HCT116 (cell line): ENCODE results near the gene NSUN4. TPM values are rescaled to one million over a fixed set of nuclear protein-coding genes. Genes with fewer than 3 reads are reported as not detected.

Experiments
- ATAC-seq: fragments of 200-7000 bp; cut with Tn5 transposase; 2 replicates; pipeline ENCODE4 v1.9.1; 2020; ENCODE audit warnings: mild to moderate bottlenecking, moderate library complexity
- BruUV-seq: library from RNA; stranded (reverse); fragments of 400-500 nt; replicated peaks from 2 replicates; lab custom pipeline; 2021; lab: Mats Ljungman, UMichigan
- CTCF ChIA-PET: fragments of 300-600 bp; sonication (Branson Sonifier 250); formaldehyde crosslinking; loops from one replicate; lab custom pipeline; 2021; ENCODE audit warnings: antibody characterized with exemption; lab: Charles Lee
- POLR2A ChIA-PET: fragments of 300-600, 350-600 bp; sonication (Branson Sonifier 250); formaldehyde crosslinking; loops from one replicate; lab custom pipeline; 2021; ENCODE audit warnings: antibody characterized with exemption; lab: Charles Lee
- RAD21 ChIA-PET, 2 experiments: fragments of 300-600 bp; sonication (Branson Sonifier 250); formaldehyde crosslinking; loops; one replicate each; lab custom pipeline; 2023; ENCODE audit warnings: low total read pairs in 2 of 2; ENCODE audit not compliant: uncharacterized antibody in 2 of 2, unreplicated experiment in 2 of 2, low non-redundant PET in 1 of 2; lab: Charles Lee
- DNase-seq: peaks from one replicate; pipeline ENCODE4 v3.0.0-alpha.2; 2010; ENCODE audit warnings: low read depth, low spot score
- H2AFZ ChIP-seq: fragments of 200-600 bp; shearing (Covaris generic), sonication (generic); 2 replicates; pipeline ENCODE4 v1.6.1; 2017; ENCODE audit warnings: low read depth, mixed run types, mixed read lengths, antibody characterized with exemption, low read length; ENCODE audit not compliant: poor library complexity, severe bottlenecking
- H3K27ac ChIP-seq: 2 replicates; pipeline ENCODE4 v1.5.1; 2012; ENCODE audit warnings: low read depth, low read length
- H3K27me3 ChIP-seq: fragments of 200-600 bp; sonication (generic); 2 replicates; pipeline ENCODE4 v1.6.1; 2016; ENCODE audit warnings: mixed run types, low read length, mixed read lengths; ENCODE audit not compliant: insufficient read depth
- H3K36me3 ChIP-seq, 2 experiments: fragments of 200-500 bp in 1 of 2; fragments of 200-600 bp in 1 of 2; sonication (Bioruptor generic) in 1 of 2; sonication (generic) in 1 of 2; 2 replicates each; pipeline versions ENCODE4 v1.5.1 to v1.6.1; 2014 to 2016; ENCODE audit warnings: low read length in 2 of 2, inconsistent platforms in 1 of 2, mixed read lengths in 1 of 2, mixed run types in 1 of 2; ENCODE audit not compliant: insufficient read depth in 2 of 2, control insufficient read depth in 1 of 2
- H3K4me1 ChIP-seq, 2 experiments: fragments of 200-600 bp in 1 of 2; sonication (generic) in 1 of 2; 2 replicates each; pipeline versions ENCODE4 v1.5.1 to v1.6.1; 2012 to 2017; ENCODE audit warnings: low read length in 2 of 2, inconsistent platforms in 1 of 2, mild to moderate bottlenecking in 1 of 2, mixed read lengths in 1 of 2, mixed run types in 1 of 2, moderate library complexity in 1 of 2; ENCODE audit not compliant: insufficient read depth in 2 of 2, control insufficient read depth in 1 of 2
- H3K4me2 ChIP-seq: fragments of 200-600 bp; sonication (generic); 2 replicates; pipeline ENCODE4 v1.6.1; 2017; ENCODE audit warnings: mixed run types, low read length, mixed read lengths
- H3K4me3 ChIP-seq, 2 experiments: fragments of 200-600 bp in 1 of 2; sonication (generic) in 1 of 2; replicated peaks in 1 of 2; 2 replicates each; pipeline ENCODE4 v1.5.1; 2011 to 2016; ENCODE audit warnings: low read length in 2 of 2, control low read depth in 1 of 2, low read depth in 1 of 2, mild to moderate bottlenecking in 1 of 2, mixed read lengths in 1 of 2, mixed run types in 1 of 2
- H3K79me2 ChIP-seq: fragments of 200-600 bp; sonication (generic); 2 replicates; pipeline ENCODE4 v1.6.1; 2017; ENCODE audit warnings: mild to moderate bottlenecking, mixed run types, low read length, moderate library complexity, mixed read lengths; ENCODE audit not compliant: insufficient read depth
- H3K9ac ChIP-seq: fragments of 200-600 bp; sonication (generic); 2 replicates; pipeline ENCODE4 v1.6.1; 2016; ENCODE audit warnings: low read length, mixed read lengths
- H3K9me2 ChIP-seq: fragments of 200-600 bp; sonication (generic), shearing (Covaris generic); 2 replicates; pipeline ENCODE4 v1.6.1; 2017; ENCODE audit warnings: mixed run types, mild to moderate bottlenecking, moderate library complexity; ENCODE audit not compliant: insufficient read depth
- H3K9me3 ChIP-seq, 2 experiments: fragments of 200-500 bp in 1 of 2; fragments of 200-600 bp in 1 of 2; sonication (Bioruptor generic) in 1 of 2; sonication (generic) in 1 of 2; 2 replicates each; pipeline ENCODE4 v1.6.1; 2014 to 2017; ENCODE audit warnings: low read length in 2 of 2, mixed read lengths in 2 of 2, inconsistent platforms in 1 of 2, low read depth in 1 of 2, mild to moderate bottlenecking in 1 of 2, mixed run types in 1 of 2, moderate library complexity in 1 of 2; ENCODE audit not compliant: control insufficient read depth in 1 of 2, insufficient read depth in 1 of 2
- H4K20me1 ChIP-seq: fragments of 200-600 bp; sonication (generic), shearing (Covaris generic); 2 replicates; pipeline ENCODE4 v1.6.1; 2017; ENCODE audit warnings: mixed run types, mild to moderate bottlenecking, moderate library complexity; ENCODE audit not compliant: insufficient read depth
- CBX3 ChIP-seq: IDR thresholded peaks from 2 replicates; pipeline ENCODE4 v1.6.1; 2012; ENCODE audit warnings: low read depth
- ELF1 ChIP-seq: IDR thresholded peaks from 2 replicates; pipeline ENCODE4 v1.6.1; 2012; ENCODE audit warnings: low read depth, borderline replicate concordance
- EZH2 ChIP-seq: fragments of 200-600 bp; sonication (generic); IDR thresholded peaks from 2 replicates; pipeline ENCODE4 v1.6.1; 2017; ENCODE audit warnings: antibody characterized with exemption, mixed run types
- EZH2phosphoT487 ChIP-seq: fragments of 200-600 bp; IDR thresholded peaks from 2 replicates; pipeline ENCODE4 v1.6.1; 2018; ENCODE audit warnings: antibody characterized with exemption, borderline replicate concordance
- FOSL1 ChIP-seq: IDR thresholded peaks from 2 replicates; pipeline ENCODE4 v1.6.1; 2012; ENCODE audit warnings: low read depth
- POLR2A ChIP-seq: IDR thresholded peaks from 2 replicates; pipeline ENCODE4 v1.7.0; 2011; ENCODE audit warnings: borderline replicate concordance; ENCODE audit not compliant: insufficient read depth, insufficient read length; ENCODE audit errors: extremely low read depth
- RAD21 ChIP-seq: IDR thresholded peaks from 2 replicates; pipeline ENCODE4 v1.6.1; 2012; ENCODE audit warnings: low read depth, mild to moderate bottlenecking
- SIN3A ChIP-seq: IDR thresholded peaks from 2 replicates; pipeline ENCODE4 v1.6.1; 2012; ENCODE audit warnings: low read depth
- SP1 ChIP-seq: IDR thresholded peaks from 2 replicates; pipeline ENCODE4 v1.6.1; 2012; ENCODE audit warnings: low read depth
- SRF ChIP-seq: IDR thresholded peaks from 2 replicates; pipeline ENCODE4 v1.6.1; 2012; ENCODE audit warnings: low read depth
- TCF7L2 ChIP-seq: IDR thresholded peaks from 2 replicates; pipeline ENCODE4 v1.7.0; 2011; ENCODE audit warnings: borderline replicate concordance, inconsistent platforms; ENCODE audit not compliant: insufficient read depth, insufficient read length; ENCODE audit errors: extremely low read depth
- YY1 ChIP-seq: IDR thresholded peaks from 2 replicates; pipeline ENCODE4 v1.6.1; 2011; ENCODE audit warnings: low read length, low read depth, moderate library complexity, mild to moderate bottlenecking; ENCODE audit not compliant: insufficient replicate concordance; ENCODE audit errors: extremely low read depth
- ZFX ChIP-seq: fragments of 450-650 bp; IDR thresholded peaks from 2 replicates; pipeline ENCODE4 v1.6.1; 2017
- ZNF274 ChIP-seq: fragments of 200-500 bp; sonication (Bioruptor generic); IDR thresholded peaks from 2 replicates; pipeline ENCODE4 v1.6.1; 2014; ENCODE audit warnings: mild to moderate bottlenecking, low read depth, low read length, inconsistent platforms
- intact Hi-C: fragments of 100-400 bp; cut with micrococcal nuclease; formaldehyde crosslinking; loops from 2 replicates; pipeline ENCODE4 v1.10.0; 2022
- total RNA-seq: library from RNA; stranded (reverse); gene quantifications from one replicate; pipeline ENCODE4 v1.2.1, GENCODE V29; 2021; ENCODE audit not compliant: unreplicated experiment
- TF ChIP-seq, protein P1 (sequence below), 3 experiments: fragments of 200-600 bp in 1 of 3; sonication (generic) in 1 of 3; IDR thresholded peaks in 2 of 3; conservative IDR thresholded peaks in 1 of 3; 2 replicates each; pipeline ENCODE4 v1.5.1; 2012 to 2017; ENCODE audit warnings: low read depth in 2 of 3, low read length in 2 of 3, antibody characterized with exemption in 1 of 3, borderline replicate concordance in 1 of 3, control low read depth in 1 of 3, mild to moderate bottlenecking in 1 of 3, mixed read lengths in 1 of 3, mixed run types in 1 of 3, moderate library complexity in 1 of 3; ENCODE audit not compliant: insufficient read depth in 1 of 3
- TF ChIP-seq, protein P2 (sequence below): IDR thresholded peaks from 2 replicates; pipeline ENCODE4 v1.6.1; 2011; ENCODE audit warnings: mild to moderate bottlenecking, low read length, moderate library complexity; ENCODE audit not compliant: insufficient replicate concordance; ENCODE audit errors: extremely low read depth
- TF ChIP-seq, protein P3 (sequence below): IDR thresholded peaks from 2 replicates; pipeline ENCODE4 v1.6.1; 2012; ENCODE audit warnings: low read depth
- TF ChIP-seq, protein P4 (sequence below): IDR thresholded peaks from 2 replicates; pipeline ENCODE4 v1.6.1; 2012
- TF ChIP-seq, protein P5 (sequence below): IDR thresholded peaks from 2 replicates; pipeline ENCODE4 v1.6.1; 2012

NSUN4 gene
- total RNA-seq, 1 experiment from 2014 or later, result 27.8 TPM

DNA sequence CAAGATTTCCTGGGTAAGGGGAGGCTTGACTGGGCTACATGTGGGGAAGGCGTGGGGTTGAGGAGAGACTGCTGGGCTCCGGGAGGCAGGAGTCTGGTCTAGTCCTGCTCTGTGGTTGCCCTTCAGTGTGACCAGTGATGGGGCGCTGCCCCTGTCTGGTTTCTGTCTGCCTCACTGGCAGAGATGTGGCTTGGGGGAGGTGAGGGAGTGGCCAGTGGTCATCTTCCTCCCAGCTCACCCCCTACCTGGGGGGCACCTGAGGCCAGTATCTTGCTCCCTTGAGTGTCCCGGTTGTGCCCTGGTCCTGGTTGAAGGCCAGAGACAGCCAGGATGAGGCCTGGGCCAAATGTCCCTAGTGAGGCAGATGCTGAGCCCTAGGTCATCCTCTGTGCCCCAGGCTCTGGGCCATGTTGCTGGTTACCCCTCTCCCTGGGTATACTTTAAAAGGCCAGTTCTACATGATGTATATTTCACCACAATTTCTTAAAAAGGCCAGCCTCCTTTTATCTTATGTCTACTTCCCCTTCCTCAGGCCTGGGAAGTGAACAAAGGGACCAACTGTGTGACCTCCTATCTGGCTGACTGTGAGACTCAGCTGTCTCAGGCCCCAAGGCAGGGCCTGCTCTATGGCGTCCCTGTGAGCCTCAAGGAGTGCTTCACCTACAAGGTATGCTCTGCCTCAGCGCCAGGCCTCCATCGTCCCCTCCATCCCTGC, 64.0 kb downstream of the NSUN4 start:
- no peak for DNase-seq
- ChIA-PET RAD21 (interaction anchor here in 1 of 2 experiments (0.6 kb wide), 1 partner anchor 40 kb away, joined by 4 read pairs; no protein-coding TSS in a partner anchor), CTCF (no interaction called here), POLR2A (no interaction called here)
- no peaks in the 10 kb centered on the region for H3K79me2 ChIP-seq
- H3K27me3 ChIP-seq, result no peaks in the 10 kb centered on the region
- no peak for ATAC-seq
- H3K9ac ChIP-seq, result no peak overlapping the region
- no peak overlapping the region for H3K4me2 ChIP-seq
- intact Hi-C loops, result no loop called here
- peaks cover 8 to 18% of the 10 kb centered on the region in 2 experiments; a peak in 3 of 4 replicates for H3K4me1 ChIP-seq
- H3K9me2 ChIP-seq, result no peaks in the 10 kb centered on the region
- no peaks in the 10 kb centered on the region for H3K36me3 ChIP-seq
- no peak overlapping the region for H3K4me3 ChIP-seq
- H3K27ac ChIP-seq, result no peak overlapping the region
- no peaks in the 10 kb centered on the region for H4K20me1 ChIP-seq
- no peaks in the 10 kb centered on the region for H3K9me3 ChIP-seq
- no TSS peak for BruUV-seq
- TF ChIP-seq RAD21, result no peak
- TF ChIP-seq, protein P1, sequence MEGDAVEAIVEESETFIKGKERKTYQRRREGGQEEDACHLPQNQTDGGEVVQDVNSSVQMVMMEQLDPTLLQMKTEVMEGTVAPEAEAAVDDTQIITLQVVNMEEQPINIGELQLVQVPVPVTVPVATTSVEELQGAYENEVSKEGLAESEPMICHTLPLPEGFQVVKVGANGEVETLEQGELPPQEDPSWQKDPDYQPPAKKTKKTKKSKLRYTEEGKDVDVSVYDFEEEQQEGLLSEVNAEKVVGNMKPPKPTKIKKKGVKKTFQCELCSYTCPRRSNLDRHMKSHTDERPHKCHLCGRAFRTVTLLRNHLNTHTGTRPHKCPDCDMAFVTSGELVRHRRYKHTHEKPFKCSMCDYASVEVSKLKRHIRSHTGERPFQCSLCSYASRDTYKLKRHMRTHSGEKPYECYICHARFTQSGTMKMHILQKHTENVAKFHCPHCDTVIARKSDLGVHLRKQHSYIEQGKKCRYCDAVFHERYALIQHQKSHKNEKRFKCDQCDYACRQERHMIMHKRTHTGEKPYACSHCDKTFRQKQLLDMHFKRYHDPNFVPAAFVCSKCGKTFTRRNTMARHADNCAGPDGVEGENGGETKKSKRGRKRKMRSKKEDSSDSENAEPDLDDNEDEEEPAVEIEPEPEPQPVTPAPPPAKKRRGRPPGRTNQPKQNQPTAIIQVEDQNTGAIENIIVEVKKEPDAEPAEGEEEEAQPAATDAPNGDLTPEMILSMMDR (IDR thresholded peaks at IDR 0.05 in 2 of 3, conservative IDR thresholded peaks at IDR 0.05 in 1 of 3; ENCODE audit: borderline replicate concordance in 1 of 3, insufficient read depth in 1 of 3, low read depth in 2 of 3, low read length in 2 of 3), result no peak
- TF ChIP-seq, protein P2, sequence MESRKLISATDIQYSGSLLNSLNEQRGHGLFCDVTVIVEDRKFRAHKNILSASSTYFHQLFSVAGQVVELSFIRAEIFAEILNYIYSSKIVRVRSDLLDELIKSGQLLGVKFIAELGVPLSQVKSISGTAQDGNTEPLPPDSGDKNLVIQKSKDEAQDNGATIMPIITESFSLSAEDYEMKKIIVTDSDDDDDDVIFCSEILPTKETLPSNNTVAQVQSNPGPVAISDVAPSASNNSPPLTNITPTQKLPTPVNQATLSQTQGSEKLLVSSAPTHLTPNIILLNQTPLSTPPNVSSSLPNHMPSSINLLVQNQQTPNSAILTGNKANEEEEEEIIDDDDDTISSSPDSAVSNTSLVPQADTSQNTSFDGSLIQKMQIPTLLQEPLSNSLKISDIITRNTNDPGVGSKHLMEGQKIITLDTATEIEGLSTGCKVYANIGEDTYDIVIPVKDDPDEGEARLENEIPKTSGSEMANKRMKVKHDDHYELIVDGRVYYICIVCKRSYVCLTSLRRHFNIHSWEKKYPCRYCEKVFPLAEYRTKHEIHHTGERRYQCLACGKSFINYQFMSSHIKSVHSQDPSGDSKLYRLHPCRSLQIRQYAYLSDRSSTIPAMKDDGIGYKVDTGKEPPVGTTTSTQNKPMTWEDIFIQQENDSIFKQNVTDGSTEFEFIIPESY, result no peak
- no peak for TF ChIP-seq YY1
- no peak for TF ChIP-seq EZH2phosphoT487
- TF ChIP-seq, protein P3, sequence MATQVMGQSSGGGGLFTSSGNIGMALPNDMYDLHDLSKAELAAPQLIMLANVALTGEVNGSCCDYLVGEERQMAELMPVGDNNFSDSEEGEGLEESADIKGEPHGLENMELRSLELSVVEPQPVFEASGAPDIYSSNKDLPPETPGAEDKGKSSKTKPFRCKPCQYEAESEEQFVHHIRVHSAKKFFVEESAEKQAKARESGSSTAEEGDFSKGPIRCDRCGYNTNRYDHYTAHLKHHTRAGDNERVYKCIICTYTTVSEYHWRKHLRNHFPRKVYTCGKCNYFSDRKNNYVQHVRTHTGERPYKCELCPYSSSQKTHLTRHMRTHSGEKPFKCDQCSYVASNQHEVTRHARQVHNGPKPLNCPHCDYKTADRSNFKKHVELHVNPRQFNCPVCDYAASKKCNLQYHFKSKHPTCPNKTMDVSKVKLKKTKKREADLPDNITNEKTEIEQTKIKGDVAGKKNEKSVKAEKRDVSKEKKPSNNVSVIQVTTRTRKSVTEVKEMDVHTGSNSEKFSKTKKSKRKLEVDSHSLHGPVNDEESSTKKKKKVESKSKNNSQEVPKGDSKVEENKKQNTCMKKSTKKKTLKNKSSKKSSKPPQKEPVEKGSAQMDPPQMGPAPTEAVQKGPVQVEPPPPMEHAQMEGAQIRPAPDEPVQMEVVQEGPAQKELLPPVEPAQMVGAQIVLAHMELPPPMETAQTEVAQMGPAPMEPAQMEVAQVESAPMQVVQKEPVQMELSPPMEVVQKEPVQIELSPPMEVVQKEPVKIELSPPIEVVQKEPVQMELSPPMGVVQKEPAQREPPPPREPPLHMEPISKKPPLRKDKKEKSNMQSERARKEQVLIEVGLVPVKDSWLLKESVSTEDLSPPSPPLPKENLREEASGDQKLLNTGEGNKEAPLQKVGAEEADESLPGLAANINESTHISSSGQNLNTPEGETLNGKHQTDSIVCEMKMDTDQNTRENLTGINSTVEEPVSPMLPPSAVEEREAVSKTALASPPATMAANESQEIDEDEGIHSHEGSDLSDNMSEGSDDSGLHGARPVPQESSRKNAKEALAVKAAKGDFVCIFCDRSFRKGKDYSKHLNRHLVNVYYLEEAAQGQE, result no peak
- TF ChIP-seq ELF1, result no peak
- TF ChIP-seq ZNF274, result no peak
- TF ChIP-seq FOSL1, result no peak
- TF ChIP-seq, protein P4, sequence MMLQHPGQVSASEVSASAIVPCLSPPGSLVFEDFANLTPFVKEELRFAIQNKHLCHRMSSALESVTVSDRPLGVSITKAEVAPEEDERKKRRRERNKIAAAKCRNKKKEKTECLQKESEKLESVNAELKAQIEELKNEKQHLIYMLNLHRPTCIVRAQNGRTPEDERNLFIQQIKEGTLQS, result no peak
- TF ChIP-seq, protein P5, sequence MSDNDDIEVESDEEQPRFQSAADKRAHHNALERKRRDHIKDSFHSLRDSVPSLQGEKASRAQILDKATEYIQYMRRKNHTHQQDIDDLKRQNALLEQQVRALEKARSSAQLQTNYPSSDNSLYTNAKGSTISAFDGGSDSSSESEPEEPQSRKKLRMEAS, result no peak
- no peak for TF ChIP-seq ZFX
- TF ChIP-seq POLR2A, result no peak
- TF ChIP-seq CBX3, result no peak
- no peak for TF ChIP-seq TCF7L2
- no peak for TF ChIP-seq SRF
- no peak for TF ChIP-seq SIN3A
- no peak for TF ChIP-seq SP1
- no peak for TF ChIP-seq EZH2
- TF ChIP-seq, all 23 proteins: peak for 0
- no peak overlapping the region for H2AFZ ChIP-seq
